Spleen (tissue), 7 donors: ENCODE data around the gene DTX1.

Experiments used
- CTCF ChIP-seq, 11 experiments: fragments of 200-600 bp in 7 of 11; fragments of 450-650 bp in 4 of 11; sonication (generic) in 4 of 11; IDR thresholded peaks in 8 of 11; conservative IDR thresholded peaks in 3 of 11; 1 replicate in 7 of 11; 2 replicates in 4 of 11; pipeline versions ENCODE4 v1.4.0 to v1.8.0; 2016 to 2021; ENCODE audit warnings: antibody characterized with exemption in 11 of 11, inconsistent platforms in 4 of 11, mild to moderate bottlenecking in 1 of 11
- POLR2A ChIP-seq, 3 donors: fragments of 450-650 bp; IDR thresholded peaks; one replicate each; pipeline ENCODE4 v1.5.1; 2017; ENCODE audit warnings: antibody characterized with exemption in 3 of 3, mild to moderate bottlenecking in 1 of 3
- donor health status: DM: no; HTN: no; CAD: no; lungs with moderate emphysema.
- donor health status: DM: no; HTN: no; CAD: no.
- donor health status: DM: no; HTN: no; CAD: no.

GRCh38 chr12:113063396-113064350, 7.1 kb downstream of the DTX1 start:
- TF ChIP-seq CTCF (IDR thresholded peaks at IDR 0.05 in 8 of 11, conservative IDR thresholded peaks at IDR 0.05 in 3 of 11) (no peak), POLR2A (IDR thresholded peaks at IDR 0.05) (no peak)
